CD4-positive, alpha-beta T cell treated with Interleukin-4 for 4 hours (primary cell): ENCODE data around the gene SLC16A8.
"Not testable (repeated sequence)": the region's sequence is repeated elsewhere in the genome, so short reads cannot be mapped to it uniquely, and the experiment has no call there.

Source experiments
- DNase-seq: peaks from one replicate; pipeline ENCODE4 v3.0.0-alpha.2; 2020

Gene SLC16A8

GRCh38 chr22:38086001-38086845 lies 2.2 kb upstream of the SLC16A8 start:
- DNase-seq: no peak

GRCh38 chr22:38085501-38085900 lies 1.5 kb upstream of the SLC16A8 start:
- DNase-seq: no peak

GRCh38 chr22:38085056-38085455 lies 1.1 kb upstream of the SLC16A8 start:
- DNase-seq: no peak

- no peak for DNase-seq
Observed at GRCh38 chr22:38082986-38083710, 836 bp downstream of the SLC16A8 start.

- no peak for DNase-seq
Observed at GRCh38 chr22:38081941-38082828, 1.8 kb downstream of the SLC16A8 start.

- no peak for DNase-seq
Observed at GRCh38 chr22:38081636-38081940, 2.4 kb downstream of the SLC16A8 start.

- no peak for DNase-seq
Observed at GRCh38 chr22:38080850-38081635, 2.9 kb downstream of the SLC16A8 start.

- DNase-seq: no peak
Observed at GRCh38 chr22:38080474-38080849, 3.5 kb downstream of the SLC16A8 start.

- no peak for DNase-seq
Observed at GRCh38 chr22:38079804-38080203, 4.2 kb downstream of the SLC16A8 start.

GRCh38 chr22:38079208-38079607 lies 4.8 kb downstream of the SLC16A8 start:
- not testable (repeated sequence) for DNase-seq

GRCh38 chr22:38078046-38078840 lies 5.7 kb downstream of the SLC16A8 start:
- no peak for DNase-seq

- no peak for DNase-seq
Observed at GRCh38 chr22:38077595-38077994, 6.4 kb downstream of the SLC16A8 start.

GRCh38 chr22:38077096-38077495 lies 6.9 kb downstream of the SLC16A8 start:
- DNase-seq: no peak

GRCh38 chr22:38075961-38076360 lies 8.0 kb downstream of the SLC16A8 start:
- no peak for DNase-seq

GRCh38 chr22:38075105-38075825 lies 8.7 kb downstream of the SLC16A8 start:
- DNase-seq: no peak

- DNase-seq: no peak
Observed at GRCh38 chr22:38074181-38075104, 9.5 kb downstream of the SLC16A8 start.

GRCh38 chr22:38073150-38074130 lies 10.5 kb downstream of the SLC16A8 start:
- no peak for DNase-seq

- no peak for DNase-seq
Observed at GRCh38 chr22:38072322-38073149, 11.4 kb downstream of the SLC16A8 start.
